GM23338 (cell line): ENCODE measurements around the gene ADRB2. TPM values are rescaled to one million over a fixed set of nuclear protein-coding genes. Genes with fewer than 3 reads are reported as not detected.

ENCODE experiments used
- ATAC-seq: fragments of 200-7000 bp; cut with Tn5 transposase; 3 replicates; pipeline ENCODE4 v1.9.1; 2020
- DNase-seq: peaks from one replicate; pipeline ENCODE4 v3.0.0-alpha.2; 2015; ENCODE audit warnings: low spot score
- H2AFZ ChIP-seq: fragments of 200-600 bp; sonication (generic); 2 replicates; pipeline ENCODE4 v1.8.0; 2016; ENCODE audit warnings: antibody characterized with exemption, mild to moderate bottlenecking, moderate library complexity
- H3F3A ChIP-seq: fragments of 200-600 bp; sonication (generic); replicated peaks from 2 replicates; pipeline ENCODE4 v1.8.0; 2017; ENCODE audit warnings: antibody characterized with exemption, mixed run types, low read depth
- H3K27ac ChIP-seq: fragments of 200-600 bp; sonication (generic); 2 replicates; pipeline ENCODE4 v1.6.1; 2016; ENCODE audit warnings: low read depth
- H3K27me3 ChIP-seq: fragments of 200-600 bp; sonication (generic); 2 replicates; pipeline ENCODE4 v1.8.0; 2016; ENCODE audit warnings: mild to moderate bottlenecking, mixed run types, moderate library complexity; ENCODE audit not compliant: insufficient read depth
- H3K36me3 ChIP-seq: fragments of 200-600 bp; sonication (generic); 2 replicates; pipeline ENCODE4 v1.8.0; 2016; ENCODE audit warnings: mild to moderate bottlenecking; ENCODE audit not compliant: insufficient read depth
- H3K4me1 ChIP-seq: fragments of 200-600 bp; sonication (generic); 2 replicates; pipeline ENCODE4 v1.8.0; 2016; ENCODE audit warnings: mild to moderate bottlenecking, moderate library complexity; ENCODE audit not compliant: insufficient read depth
- H3K4me2 ChIP-seq: fragments of 200-600 bp; sonication (generic); 2 replicates; pipeline ENCODE4 v1.7.1; 2017; ENCODE audit warnings: mixed run types
- H3K4me3 ChIP-seq: fragments of 200-600 bp; sonication (generic); 2 replicates; pipeline ENCODE4 v1.6.1; 2016; ENCODE audit warnings: mixed run types
- H3K79me2 ChIP-seq: fragments of 200-600 bp; sonication (generic); replicated peaks from 2 replicates; pipeline ENCODE4 v1.8.0; 2017; ENCODE audit warnings: mild to moderate bottlenecking; ENCODE audit not compliant: insufficient read depth
- H3K9me2 ChIP-seq: fragments of 200-600 bp; sonication (generic); 2 replicates; pipeline ENCODE4 v1.8.0; 2017; ENCODE audit not compliant: insufficient read depth
- H4K20me1 ChIP-seq: fragments of 200-600 bp; sonication (generic); replicated peaks from 2 replicates; pipeline ENCODE4 v1.8.0; 2017; ENCODE audit warnings: mild to moderate bottlenecking; ENCODE audit not compliant: insufficient read depth
- H3K27ac Mint-ChIP-seq: 2 replicates; pipeline ENCODE4 v1.8.0; 2020; ENCODE audit warnings: inconsistent platforms, mild to moderate bottlenecking, moderate library complexity, mixed read lengths
- H3K27me3 Mint-ChIP-seq: 3 replicates; pipeline ENCODE4 v1.8.0; 2022; ENCODE audit warnings: low read depth, mild to moderate bottlenecking, moderate library complexity, mixed read lengths, inconsistent platforms; ENCODE audit not compliant: insufficient read depth, poor library complexity
- H3K36me3 Mint-ChIP-seq: 3 replicates; pipeline ENCODE4 v1.8.0; 2021; ENCODE audit warnings: low read depth, mild to moderate bottlenecking, inconsistent platforms, moderate library complexity, mixed read lengths
- H3K4me1 Mint-ChIP-seq: 3 replicates; pipeline ENCODE4 v1.8.0; 2020; ENCODE audit warnings: mild to moderate bottlenecking, inconsistent platforms, mixed read lengths
- H3K4me3 Mint-ChIP-seq: 3 replicates; pipeline ENCODE4 v1.8.0; 2021; ENCODE audit warnings: moderate library complexity, mild to moderate bottlenecking, inconsistent platforms, mixed read lengths
- H3K9me3 Mint-ChIP-seq: 3 replicates; pipeline ENCODE4 v1.8.0; 2020; ENCODE audit warnings: moderate library complexity, mild to moderate bottlenecking, inconsistent platforms, mixed read lengths
- CREB1 ChIP-seq: fragments of 250-450 bp; sonication (Bioruptor Pico); IDR thresholded peaks from 2 replicates; pipeline ENCODE4 v1.5.0; 2020; ENCODE audit warnings: low read depth, mild to moderate bottlenecking, moderate library complexity
- CTCF ChIP-seq, 2 experiments: fragments of 200-600 bp in 1 of 2; sonication (generic) in 1 of 2; conservative IDR thresholded peaks; 2 replicates each; pipeline versions ENCODE4 v1.5.1 to v1.6.1; 2016 to 2017; ENCODE audit warnings: antibody characterized with exemption in 2 of 2, low read depth in 2 of 2, mild to moderate bottlenecking in 2 of 2, moderate library complexity in 1 of 2
- ETS1 ChIP-seq: IDR thresholded peaks from 2 replicates; pipeline ENCODE4 v1.6.1; 2016; ENCODE audit warnings: antibody characterized with exemption
- EZH2 ChIP-seq: fragments of 200-600 bp; sonication (generic); IDR thresholded peaks from one replicate; pipeline ENCODE4 v1.8.0; 2017; ENCODE audit warnings: antibody characterized with exemption, mild to moderate bottlenecking, low read depth; ENCODE audit not compliant: unreplicated experiment
- EZH2phosphoT487 ChIP-seq: fragments of 200-600 bp; sonication (generic); IDR thresholded peaks from one replicate; pipeline ENCODE4 v1.8.1; 2018; ENCODE audit warnings: antibody characterized with exemption; ENCODE audit not compliant: unreplicated experiment
- JUNB ChIP-seq: IDR thresholded peaks from one replicate; pipeline ENCODE4 v1.6.1; 2016; ENCODE audit warnings: antibody characterized with exemption; ENCODE audit not compliant: unreplicated experiment
- NANOG ChIP-seq: IDR thresholded peaks from 2 replicates; pipeline ENCODE4 v1.6.1; 2016; ENCODE audit warnings: antibody characterized with exemption, borderline replicate concordance
- POLR2AphosphoS5 ChIP-seq: IDR thresholded peaks from 2 replicates; pipeline ENCODE4 v1.6.1; 2016; ENCODE audit warnings: antibody characterized with exemption, low read depth
- STAT1 ChIP-seq: IDR thresholded peaks from one replicate; pipeline ENCODE4 v1.6.1; 2016; ENCODE audit warnings: antibody characterized with exemption; ENCODE audit not compliant: unreplicated experiment
- ZNF114 ChIP-seq: fragments of 250-450 bp; sonication (Bioruptor Pico); IDR thresholded peaks from 2 replicates; pipeline ENCODE4 v1.5.0; 2020; ENCODE audit warnings: mild to moderate bottlenecking, moderate library complexity
- ZNF331 ChIP-seq: fragments of 250-450 bp; sonication (Bioruptor Pico); IDR thresholded peaks from 2 replicates; pipeline ENCODE4 v1.5.0; 2020; ENCODE audit warnings: low read depth, mild to moderate bottlenecking, moderate library complexity
- polyA plus RNA-seq: library from polyadenylated mRNA; unstranded; fragments of >200 nt; fragmentation: Nextera tagmentation; extraction: Ambion mirVana; gene quantifications from 2 replicates; pipeline ENCODE4 v1.2.1, GENCODE V29; 2016
- total RNA-seq: library from RNA; depleted of rRNA; stranded (reverse); fragments of >200 nt; shearing (Covaris generic); gene quantifications from 2 replicates; pipeline ENCODE4 v1.2.3, GENCODE V29; 2014
- TF ChIP-seq, protein P1 (sequence below): fragments of 250-450 bp; sonication (Bioruptor Pico); IDR thresholded peaks from 2 replicates; pipeline ENCODE4 v1.5.0; 2020; ENCODE audit warnings: mild to moderate bottlenecking, moderate library complexity
- TF ChIP-seq, protein P2 (sequence below): IDR thresholded peaks from one replicate; pipeline ENCODE4 v1.6.1; 2018; ENCODE audit warnings: antibody characterized with exemption; ENCODE audit not compliant: unreplicated experiment

ADRB2 gene
- total and polyA plus RNA-seq, 2 experiments from 2014 or later = 0.44 to 1.3 TPM

DNA sequence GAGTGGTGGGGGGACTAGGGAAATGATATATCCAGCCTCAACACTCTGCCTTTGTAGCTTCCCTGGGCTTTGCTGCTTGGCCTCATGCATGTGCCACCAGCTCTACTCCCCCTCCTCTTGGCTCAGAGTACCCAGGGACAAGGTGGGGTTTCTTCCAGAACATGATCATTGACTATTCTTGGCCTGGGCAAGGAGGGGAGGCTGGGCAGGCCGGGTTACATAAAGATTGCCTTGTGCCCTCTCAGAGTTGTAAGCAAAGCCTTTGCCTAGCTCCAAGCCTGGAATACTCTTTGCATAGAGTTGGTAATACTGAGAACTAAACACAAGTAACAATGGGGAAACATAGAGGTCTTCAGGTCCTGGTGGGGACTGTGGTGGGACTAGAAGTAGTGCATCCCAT lies 11.9 kb downstream of the ADRB2 start:
- Mint-ChIP-seq H3K36me3 (no peaks in the 10 kb centered on the region), H3K27me3 (no peaks in the 10 kb centered on the region), H3K9me3 (no peaks in the 10 kb centered on the region), H3K4me1 (no peaks in the 10 kb centered on the region; the same call in 2 of the 3 replicates), H3K4me3 (no peak overlapping the region), H3K27ac (no peak overlapping the region)
- Histone ChIP-seq H3K36me3 (no peaks in the 10 kb centered on the region), H3K27me3 (no peaks in the 10 kb centered on the region), H3K27ac (no peak overlapping the region), H3K79me2 (no peaks in the 10 kb centered on the region), H4K20me1 (no peaks in the 10 kb centered on the region), H3K9me2 (no peaks in the 10 kb centered on the region), H3F3A (no peaks in the 10 kb centered on the region), H2AFZ (no peak overlapping the region), H3K4me3 (no peak overlapping the region), H3K4me2 (no peak overlapping the region), H3K4me1 (no peaks in the 10 kb centered on the region)
- no peak for DNase-seq
- no peak for ATAC-seq
- TF ChIP-seq ETS1 (no peak), POLR2AphosphoS5 (no peak), STAT1 (no peak), EZH2phosphoT487 (no peak), ZNF114 (CRISPR knock-in tag) (no peak), CTCF (conservative IDR thresholded peaks at IDR 0.05; ENCODE audit: low read depth in 2 of 2) (no peak), CREB1 (no peak), JUNB (no peak), NANOG (no peak), ZNF331 (CRISPR knock-in tag) (no peak), EZH2 (no peak)
- TF ChIP-seq, protein P1, sequence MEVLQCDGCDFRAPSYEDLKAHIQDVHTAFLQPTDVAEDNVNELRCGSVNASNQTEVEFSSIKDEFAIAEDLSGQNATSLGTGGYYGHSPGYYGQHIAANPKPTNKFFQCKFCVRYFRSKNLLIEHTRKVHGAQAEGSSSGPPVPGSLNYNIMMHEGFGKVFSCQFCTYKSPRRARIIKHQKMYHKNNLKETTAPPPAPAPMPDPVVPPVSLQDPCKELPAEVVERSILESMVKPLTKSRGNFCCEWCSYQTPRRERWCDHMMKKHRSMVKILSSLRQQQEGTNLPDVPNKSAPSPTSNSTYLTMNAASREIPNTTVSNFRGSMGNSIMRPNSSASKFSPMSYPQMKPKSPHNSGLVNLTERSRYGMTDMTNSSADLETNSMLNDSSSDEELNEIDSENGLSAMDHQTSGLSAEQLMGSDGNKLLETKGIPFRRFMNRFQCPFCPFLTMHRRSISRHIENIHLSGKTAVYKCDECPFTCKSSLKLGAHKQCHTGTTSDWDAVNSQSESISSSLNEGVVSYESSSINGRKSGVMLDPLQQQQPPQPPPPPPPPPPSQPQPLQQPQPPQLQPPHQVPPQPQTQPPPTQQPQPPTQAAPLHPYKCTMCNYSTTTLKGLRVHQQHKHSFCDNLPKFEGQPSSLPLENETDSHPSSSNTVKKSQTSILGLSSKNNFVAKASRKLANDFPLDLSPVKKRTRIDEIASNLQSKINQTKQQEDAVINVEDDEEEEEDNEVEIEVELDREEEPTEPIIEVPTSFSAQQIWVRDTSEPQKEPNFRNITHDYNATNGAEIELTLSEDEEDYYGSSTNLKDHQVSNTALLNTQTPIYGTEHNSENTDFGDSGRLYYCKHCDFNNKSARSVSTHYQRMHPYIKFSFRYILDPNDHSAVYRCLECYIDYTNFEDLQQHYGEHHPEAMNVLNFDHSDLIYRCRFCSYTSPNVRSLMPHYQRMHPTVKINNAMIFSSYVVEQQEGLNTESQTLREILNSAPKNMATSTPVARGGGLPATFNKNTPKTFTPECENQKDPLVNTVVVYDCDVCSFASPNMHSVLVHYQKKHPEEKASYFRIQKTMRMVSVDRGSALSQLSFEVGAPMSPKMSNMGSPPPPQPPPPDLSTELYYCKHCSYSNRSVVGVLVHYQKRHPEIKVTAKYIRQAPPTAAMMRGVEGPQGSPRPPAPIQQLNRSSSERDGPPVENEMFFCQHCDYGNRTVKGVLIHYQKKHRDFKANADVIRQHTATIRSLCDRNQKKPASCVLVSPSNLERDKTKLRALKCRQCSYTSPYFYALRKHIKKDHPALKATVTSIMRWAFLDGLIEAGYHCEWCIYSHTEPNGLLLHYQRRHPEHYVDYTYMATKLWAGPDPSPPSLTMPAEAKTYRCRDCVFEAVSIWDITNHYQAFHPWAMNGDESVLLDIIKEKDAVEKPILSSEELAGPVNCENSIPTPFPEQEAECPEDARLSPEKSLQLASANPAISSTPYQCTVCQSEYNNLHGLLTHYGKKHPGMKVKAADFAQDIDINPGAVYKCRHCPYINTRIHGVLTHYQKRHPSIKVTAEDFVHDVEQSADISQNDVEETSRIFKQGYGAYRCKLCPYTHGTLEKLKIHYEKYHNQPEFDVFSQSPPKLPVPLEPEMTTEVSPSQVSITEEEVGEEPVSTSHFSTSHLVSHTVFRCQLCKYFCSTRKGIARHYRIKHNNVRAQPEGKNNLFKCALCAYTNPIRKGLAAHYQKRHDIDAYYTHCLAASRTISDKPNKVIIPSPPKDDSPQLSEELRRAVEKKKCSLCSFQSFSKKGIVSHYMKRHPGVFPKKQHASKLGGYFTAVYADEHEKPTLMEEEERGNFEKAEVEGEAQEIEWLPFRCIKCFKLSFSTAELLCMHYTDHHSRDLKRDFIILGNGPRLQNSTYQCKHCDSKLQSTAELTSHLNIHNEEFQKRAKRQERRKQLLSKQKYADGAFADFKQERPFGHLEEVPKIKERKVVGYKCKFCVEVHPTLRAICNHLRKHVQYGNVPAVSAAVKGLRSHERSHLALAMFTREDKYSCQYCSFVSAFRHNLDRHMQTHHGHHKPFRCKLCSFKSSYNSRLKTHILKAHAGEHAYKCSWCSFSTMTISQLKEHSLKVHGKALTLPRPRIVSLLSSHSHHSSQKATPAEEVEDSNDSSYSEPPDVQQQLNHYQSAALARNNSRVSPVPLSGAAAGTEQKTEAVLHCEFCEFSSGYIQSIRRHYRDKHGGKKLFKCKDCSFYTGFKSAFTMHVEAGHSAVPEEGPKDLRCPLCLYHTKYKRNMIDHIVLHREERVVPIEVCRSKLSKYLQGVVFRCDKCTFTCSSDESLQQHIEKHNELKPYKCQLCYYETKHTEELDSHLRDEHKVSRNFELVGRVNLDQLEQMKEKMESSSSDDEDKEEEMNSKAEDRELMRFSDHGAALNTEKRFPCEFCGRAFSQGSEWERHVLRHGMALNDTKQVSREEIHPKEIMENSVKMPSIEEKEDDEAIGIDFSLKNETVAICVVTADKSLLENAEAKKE (CRISPR knock-in tag) = no peak
- TF ChIP-seq, protein P2, sequence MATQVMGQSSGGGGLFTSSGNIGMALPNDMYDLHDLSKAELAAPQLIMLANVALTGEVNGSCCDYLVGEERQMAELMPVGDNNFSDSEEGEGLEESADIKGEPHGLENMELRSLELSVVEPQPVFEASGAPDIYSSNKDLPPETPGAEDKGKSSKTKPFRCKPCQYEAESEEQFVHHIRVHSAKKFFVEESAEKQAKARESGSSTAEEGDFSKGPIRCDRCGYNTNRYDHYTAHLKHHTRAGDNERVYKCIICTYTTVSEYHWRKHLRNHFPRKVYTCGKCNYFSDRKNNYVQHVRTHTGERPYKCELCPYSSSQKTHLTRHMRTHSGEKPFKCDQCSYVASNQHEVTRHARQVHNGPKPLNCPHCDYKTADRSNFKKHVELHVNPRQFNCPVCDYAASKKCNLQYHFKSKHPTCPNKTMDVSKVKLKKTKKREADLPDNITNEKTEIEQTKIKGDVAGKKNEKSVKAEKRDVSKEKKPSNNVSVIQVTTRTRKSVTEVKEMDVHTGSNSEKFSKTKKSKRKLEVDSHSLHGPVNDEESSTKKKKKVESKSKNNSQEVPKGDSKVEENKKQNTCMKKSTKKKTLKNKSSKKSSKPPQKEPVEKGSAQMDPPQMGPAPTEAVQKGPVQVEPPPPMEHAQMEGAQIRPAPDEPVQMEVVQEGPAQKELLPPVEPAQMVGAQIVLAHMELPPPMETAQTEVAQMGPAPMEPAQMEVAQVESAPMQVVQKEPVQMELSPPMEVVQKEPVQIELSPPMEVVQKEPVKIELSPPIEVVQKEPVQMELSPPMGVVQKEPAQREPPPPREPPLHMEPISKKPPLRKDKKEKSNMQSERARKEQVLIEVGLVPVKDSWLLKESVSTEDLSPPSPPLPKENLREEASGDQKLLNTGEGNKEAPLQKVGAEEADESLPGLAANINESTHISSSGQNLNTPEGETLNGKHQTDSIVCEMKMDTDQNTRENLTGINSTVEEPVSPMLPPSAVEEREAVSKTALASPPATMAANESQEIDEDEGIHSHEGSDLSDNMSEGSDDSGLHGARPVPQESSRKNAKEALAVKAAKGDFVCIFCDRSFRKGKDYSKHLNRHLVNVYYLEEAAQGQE = no peak
